A549 (cell line): Measurements from ENCODE around the gene EBF3. TPM values are rescaled to one million over a fixed set of nuclear protein-coding genes. Genes with fewer than 3 reads are reported as not detected.

Experiments
- ATAC-seq, 2 experiments: fragments of 200-7000 bp in 1 of 2; fragments of >200 bp in 1 of 2; cut with Nextera tagmentation in 1 of 2; cut with Tn5 transposase in 1 of 2; 3 replicates each; pipeline versions ENCODE4 v1.8.0 to v1.9.1; 2018 to 2020; ENCODE audit warnings: mild to moderate bottlenecking in 1 of 2, moderate library complexity in 1 of 2
- CTCF ChIA-PET: fragments of 300-600 bp; sonication (Branson Sonifier 250); formaldehyde crosslinking; extraction: SDS; loops from one replicate; lab custom pipeline; 2021; ENCODE audit warnings: antibody characterized with exemption, inconsistent platforms; lab: Yijun Ruan, JAX
- POLR2A ChIA-PET: fragments of 350-600 bp; formaldehyde crosslinking; extraction: SDS; loops from one replicate; lab custom pipeline; 2021; ENCODE audit warnings: antibody characterized with exemption, inconsistent platforms; lab: Yijun Ruan, JAX
- DNase-seq, 2 experiments: peaks; one replicate each; pipeline versions ENCODE4 v3.0.0 to v3.0.0-alpha.2; 2011 to 2016; ENCODE audit warnings: low read depth in 1 of 2, low spot score in 1 of 2
- FAIRE-seq: peaks from 2 replicates; lab custom pipeline; 2011; peaks lifted over from hg19 to GRCh38; lab: Jason Lieb, UNC
- H3K27ac ChIP-seq, 2 experiments: fragments of >200 bp; sonication (Bioruptor Twin); formaldehyde crosslinking; 3 replicates each; pipeline ENCODE4 v1.5.1; 2016 to 2017
- H3K4me1 ChIP-seq: fragments of >200 bp; sonication (Bioruptor Twin); formaldehyde crosslinking; 3 replicates; pipeline ENCODE4 v1.6.1; 2016
- H3K4me2 ChIP-seq: fragments of >200 bp; sonication (Bioruptor Twin); formaldehyde crosslinking; 3 replicates; pipeline ENCODE4 v1.6.1; 2016
- H3K4me3 ChIP-seq: fragments of >200 bp; sonication (Bioruptor Twin); formaldehyde crosslinking; 3 replicates; pipeline ENCODE4 v1.5.1; 2016
- H3K9me3 ChIP-seq: fragments of >200 bp; sonication (Bioruptor Twin); formaldehyde crosslinking; 3 replicates; pipeline ENCODE4 v1.6.1; 2016
- CEBPB ChIP-seq, 2 experiments: fragments of >200 bp in 1 of 2; sonication (Bioruptor Twin) in 1 of 2; formaldehyde crosslinking in 1 of 2; IDR thresholded peaks; 2 replicates each; pipeline ENCODE4 v1.6.1; 2012 to 2016
- EHMT2 ChIP-seq: fragments of 200-600 bp; sonication (generic); IDR thresholded peaks from 2 replicates; pipeline ENCODE4 v1.6.1; 2016; ENCODE audit warnings: antibody characterized with exemption, low read depth, mild to moderate bottlenecking, moderate library complexity
- FOSB ChIP-seq: fragments of 250-450 bp; sonication (Bioruptor Pico); IDR thresholded peaks from 2 replicates; pipeline ENCODE4 v1.5.0; 2020; ENCODE audit warnings: mild to moderate bottlenecking, moderate library complexity
- FOXS1 ChIP-seq: fragments of 250-450 bp; sonication (Bioruptor Pico); IDR thresholded peaks from 2 replicates; pipeline ENCODE4 v1.5.0; 2020; ENCODE audit warnings: mild to moderate bottlenecking, moderate library complexity
- GATA3 ChIP-seq: IDR thresholded peaks from 2 replicates; pipeline ENCODE4 v1.6.1; 2012; ENCODE audit warnings: borderline replicate concordance
- HDAC2 ChIP-seq: fragments of 200-600 bp; sonication (generic); IDR thresholded peaks from 2 replicates; pipeline ENCODE4 v1.6.1; 2016
- KDM1A ChIP-seq: fragments of 200-600 bp; sonication (generic); IDR thresholded peaks from 2 replicates; pipeline ENCODE4 v1.6.1; 2016; ENCODE audit warnings: low read depth, mild to moderate bottlenecking
- KDM5A ChIP-seq: fragments of 200-600 bp; sonication (generic); IDR thresholded peaks from 2 replicates; pipeline ENCODE4 v1.6.1; 2016; ENCODE audit warnings: antibody characterized with exemption, mild to moderate bottlenecking
- MAFK ChIP-seq: fragments of 450-650 bp; IDR thresholded peaks from 2 replicates; pipeline ENCODE4 v1.6.1; 2014; ENCODE audit not compliant: partially characterized antibody
- NFE2L2 ChIP-seq: fragments of 150-350 bp; conservative IDR thresholded peaks from 2 replicates; pipeline ENCODE4 v1.6.1; 2014; ENCODE audit warnings: low read length
- NPAS2 ChIP-seq: fragments of 250-450 bp; sonication (Bioruptor Pico); IDR thresholded peaks from 2 replicates; pipeline ENCODE4 v1.8.0; 2022; ENCODE audit warnings: mild to moderate bottlenecking, moderate library complexity, borderline replicate concordance
- NR3C1 ChIP-seq: fragments of >200 bp; sonication (Bioruptor Twin); formaldehyde crosslinking; IDR thresholded peaks from 3 replicates; pipeline ENCODE4 v1.6.1; 2017
- POLR2AphosphoS2 ChIP-seq: conservative IDR thresholded peaks from 2 replicates; pipeline ENCODE4 v1.6.1; 2012; ENCODE audit warnings: low read length, improper control_type of control experiment, inconsistent platforms
- RARB ChIP-seq: fragments of 250-450 bp; sonication (Bioruptor Pico); IDR thresholded peaks from 2 replicates; pipeline ENCODE4 v1.8.0; 2021; ENCODE audit warnings: mild to moderate bottlenecking, moderate library complexity
- SREBF2 ChIP-seq: fragments of 450-650 bp; IDR thresholded peaks from 2 replicates; pipeline ENCODE4 v1.6.1; 2014; ENCODE audit warnings: mild to moderate bottlenecking, moderate library complexity
- TP53 ChIP-seq: fragments of 250-450 bp; sonication (Bioruptor Pico); IDR thresholded peaks from 2 replicates; pipeline ENCODE4 v1.5.0; 2021; ENCODE audit warnings: mild to moderate bottlenecking, moderate library complexity
- USF2 ChIP-seq: fragments of 450-650 bp; IDR thresholded peaks from 2 replicates; pipeline ENCODE4 v1.6.1; 2014; ENCODE audit warnings: antibody characterized with exemption
- WGBS: methylation state at CpG from one replicate; pipeline ENCODE4 v1.1.6; 2017; ENCODE audit errors: missing lambda C conversion rate; 5-methylcytosine and 5-hydroxymethylcytosine counted together
- polyA plus RNA-seq, 4 experiments: library from polyadenylated mRNA; depleted of rRNA in 3 of 4; stranded (reverse); fragments of >200 nt; fragmentation: RNase III in 1 of 4; extraction: RNeasy Plus Mini Kit Qiagen cat#74134 plus additional on column Dnase treatment in 1 of 4; gene quantifications; 2 replicates in 3 of 4; 3 replicates in 1 of 4; pipeline ENCODE4 v1.2.3, GENCODE V29; 2011 to 2017
- TF ChIP-seq, protein P1 (sequence below): fragments of >200 bp; sonication (Bioruptor Twin); formaldehyde crosslinking; IDR thresholded peaks from 3 replicates; pipeline ENCODE4 v1.6.1; 2016
- TF ChIP-seq, protein P2 (sequence below): IDR thresholded peaks from 2 replicates; pipeline ENCODE4 v1.6.1; 2012; ENCODE audit warnings: low read depth, borderline replicate concordance

Gene EBF3
- polyA plus RNA-seq, 2 of the 4 experiments (the other 2 are of a cell fraction) = 0.12 TPM; not detected in 1

- Histone ChIP-seq H3K4me3 (no peak overlapping the region), H3K27ac (no peak overlapping the region), H3K4me1 (no peaks in the 10 kb centered on the region), H3K9me3 (no peaks in the 10 kb centered on the region), H3K4me2 (peak overlapping the region; percentile 23; the same call in 1 of the 3 replicates)
- ATAC-seq (no peak), FAIRE-seq (no peak), DNase-seq (no peak)
- POLR2A ChIA-PET = no interaction called here
- TF ChIP-seq EHMT2 = no peak
- TF ChIP-seq TP53 (CRISPR knock-in tag) = no peak
- TF ChIP-seq, protein P1, sequence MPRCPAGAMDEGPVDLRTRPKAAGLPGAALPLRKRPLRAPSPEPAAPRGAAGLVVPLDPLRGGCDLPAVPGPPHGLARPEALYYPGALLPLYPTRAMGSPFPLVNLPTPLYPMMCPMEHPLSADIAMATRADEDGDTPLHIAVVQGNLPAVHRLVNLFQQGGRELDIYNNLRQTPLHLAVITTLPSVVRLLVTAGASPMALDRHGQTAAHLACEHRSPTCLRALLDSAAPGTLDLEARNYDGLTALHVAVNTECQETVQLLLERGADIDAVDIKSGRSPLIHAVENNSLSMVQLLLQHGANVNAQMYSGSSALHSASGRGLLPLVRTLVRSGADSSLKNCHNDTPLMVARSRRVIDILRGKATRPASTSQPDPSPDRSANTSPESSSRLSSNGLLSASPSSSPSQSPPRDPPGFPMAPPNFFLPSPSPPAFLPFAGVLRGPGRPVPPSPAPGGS = no peak
- TF ChIP-seq USF2 = peak; percentile 84
- CTCF ChIA-PET = interaction anchor here (1.8 kb wide), 1 partner anchor 13 kb away, joined by 6 read pairs; no protein-coding TSS in a partner anchor
- WGBS = 14% methylated on average over 11 of the region's 11 CpGs
Measured at GRCh38 chr10:129875993-129876726, 87.9 kb downstream of the EBF3 start.

DNA sequence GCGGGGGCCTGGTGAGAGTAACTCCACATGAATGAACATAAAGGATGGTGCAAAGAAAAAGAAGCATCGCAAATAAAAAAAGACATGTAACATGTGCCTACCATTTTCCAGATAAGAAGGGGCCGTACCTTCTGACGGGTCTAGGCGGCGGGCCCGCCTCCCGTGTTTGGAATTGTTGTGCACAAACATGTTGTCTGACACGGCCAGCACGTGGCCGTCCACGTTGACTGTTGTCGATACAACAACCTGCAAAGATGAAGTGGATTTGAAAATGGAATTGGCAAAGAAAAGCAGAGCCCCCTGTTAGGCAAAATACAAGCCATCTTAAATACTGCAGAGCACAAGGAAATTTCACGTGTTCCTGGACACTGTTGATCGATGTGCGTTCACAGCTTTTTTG, 90.7 kb downstream of the EBF3 start:
- TF ChIP-seq HDAC2 = no peak
- TF ChIP-seq SREBF2 = no peak
- no peak for TF ChIP-seq POLR2AphosphoS2
- no peak for TF ChIP-seq KDM5A
- no peak for TF ChIP-seq KDM1A
- no peak for TF ChIP-seq GATA3
- WGBS = 69% methylated on average over 16 of the region's 16 CpGs
- CTCF ChIA-PET = interaction anchor here (0.6 kb wide), 1 partner anchor 368 kb away, joined by 4 read pairs; no protein-coding TSS in a partner anchor
- ATAC-seq = no peak
- Histone ChIP-seq H3K4me1 (no peaks in the 10 kb centered on the region), H3K9me3 (no peaks in the 10 kb centered on the region), H3K4me3 (no peak overlapping the region), H3K4me2 (no peak overlapping the region), H3K27ac (no peak overlapping the region)
- POLR2A ChIA-PET = no interaction called here
- no peak for DNase-seq
- no peak for FAIRE-seq

DNA sequence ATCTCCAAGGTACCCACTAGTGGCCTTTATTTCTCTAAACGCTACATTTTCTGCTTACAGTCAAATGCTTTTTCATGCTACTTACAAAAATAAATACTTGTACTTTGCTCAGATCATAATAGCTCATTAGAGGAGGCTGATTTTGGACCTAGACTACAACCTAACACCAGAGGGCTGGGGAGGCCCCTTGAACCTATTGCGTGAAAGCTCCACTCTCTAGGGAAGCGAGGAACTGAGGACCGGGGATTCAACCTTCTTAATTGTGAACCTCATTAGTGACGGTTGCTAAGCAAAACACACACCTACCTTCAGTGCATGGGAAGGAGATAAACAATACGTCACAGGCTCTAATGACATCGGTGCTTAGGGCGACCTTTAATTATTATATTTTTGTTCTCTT, 92.1 kb downstream of the EBF3 start:
- ATAC-seq (no peak), DNase-seq (no peak), FAIRE-seq (no peak)
- no peaks in the 10 kb centered on the region for H3K9me3 ChIP-seq
- H3K4me2 ChIP-seq = no peak overlapping the region
- TF ChIP-seq FOXS1 (CRISPR knock-in tag) (no peak), FOSB (no peak), RARB (CRISPR knock-in tag) (no peak), NPAS2 (CRISPR knock-in tag) (no peak), CEBPB (IDR thresholded peaks at IDR 0.05) (no peak), HDAC2 (no peak), NFE2L2 (no peak), KDM5A (no peak), MAFK (no peak), USF2 (no peak), NR3C1 (no peak)
- TF ChIP-seq, protein P2, sequence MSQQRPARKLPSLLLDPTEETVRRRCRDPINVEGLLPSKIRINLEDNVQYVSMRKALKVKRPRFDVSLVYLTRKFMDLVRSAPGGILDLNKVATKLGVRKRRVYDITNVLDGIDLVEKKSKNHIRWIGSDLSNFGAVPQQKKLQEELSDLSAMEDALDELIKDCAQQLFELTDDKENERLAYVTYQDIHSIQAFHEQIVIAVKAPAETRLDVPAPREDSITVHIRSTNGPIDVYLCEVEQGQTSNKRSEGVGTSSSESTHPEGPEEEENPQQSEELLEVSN = no peak
- POLR2A ChIA-PET = no interaction called here
- CTCF ChIA-PET = no interaction called here
- 77% methylated on average over 8 of the region's 8 CpGs for WGBS
- H3K27ac ChIP-seq = no peak overlapping the region
- H3K4me3 ChIP-seq = no peak overlapping the region
- H3K4me1 ChIP-seq = no peaks in the 10 kb centered on the region
